GM10248 (cell line): ENCODE results near the gene CDC37.
A peak's percentile ranks its signal among the peaks of the same experiment; 100 is the strongest.

Source experiments
- CTCF ChIA-PET: fragments of 300-600 bp; sonication (Branson Sonifier 250); formaldehyde crosslinking; extraction: SDS; loops from one replicate; lab custom pipeline; 2021; ENCODE audit warnings: antibody characterized with exemption; lab: Yijun Ruan, JAX
- POLR2A ChIA-PET: fragments of 350-650 bp; sonication (Branson Sonifier 250); formaldehyde crosslinking; extraction: SDS; loops from one replicate; lab custom pipeline; 2020; ENCODE audit warnings: antibody characterized with exemption; lab: Yijun Ruan, JAX
- DNase-seq: peaks from one replicate; pipeline ENCODE4 v3.0.0; 2012; ENCODE audit errors: extremely low spot score
- CTCF ChIP-seq: IDR thresholded peaks from 2 replicates; pipeline ENCODE4 v1.5.1; 2012; ENCODE audit warnings: mild to moderate bottlenecking, low read depth; ENCODE audit errors: extremely low read depth, missing control alignments, control extremely low read depth

The CDC37 gene

GRCh38 chr19:10420444-10421239 is 17.3 kb upstream of the CDC37 start, which contains the start of gene PDE4A:
TSS of gene PDE4A (plus strand) at chr19:10420538. CDS start at chr19:10420765, 227 bp downstream.
- TF ChIP-seq CTCF, result peak; percentile 73
- ChIA-PET POLR2A (interaction anchor here (1.1 kb wide), 1 partner anchor 8 kb away, joined by 3 read pairs; no protein-coding TSS in a partner anchor), CTCF (interaction anchor here (0.7 to 29.5 kb wide), 7 partner anchors 9 to 452 kb away, joined by 3 to 979 read pairs (median 5); partner anchors contain the start of genes CDC37 and ICAM1)

GRCh38 chr19:10419646-10420443 is 16.5 kb upstream of the CDC37 start:
- POLR2A ChIA-PET, result no interaction called here
- CTCF ChIA-PET, result interaction anchor here (1.6 to 29.5 kb wide), 5 partner anchors 4 to 37 kb away, joined by 4 to 979 read pairs (median 9); partner anchors contain the start of genes CDC37 and PDE4A
- DNase-seq, result peak; percentile 57
- no peak for TF ChIP-seq CTCF

More at GRCh38 chr19:10420444-10421239, 17.3 kb upstream of the CDC37 start, which contains the start of gene PDE4A:
- DNase-seq, result peak; percentile 58

DNA sequence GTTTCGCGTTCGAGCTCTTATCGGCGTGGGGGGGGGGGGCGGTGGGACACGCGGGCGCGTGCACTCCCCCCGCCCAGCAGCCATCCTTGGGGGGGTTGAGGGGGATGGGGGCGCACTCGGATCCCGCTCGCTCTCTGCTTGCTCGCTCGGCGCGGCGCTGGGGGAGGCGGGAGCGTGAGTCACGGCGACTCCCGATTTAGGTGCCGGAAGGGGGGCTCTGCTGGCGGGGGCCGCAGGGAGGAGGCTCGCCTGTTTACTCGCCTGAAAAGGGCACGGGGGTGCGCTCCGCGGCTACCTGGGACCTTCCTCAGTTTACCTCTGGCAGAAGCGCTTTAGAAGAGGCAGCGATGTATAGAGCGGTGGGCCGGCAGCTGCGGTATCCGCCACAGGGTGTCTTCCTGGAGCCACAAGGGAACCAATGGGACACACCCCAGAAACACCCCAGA is 15.9 kb upstream of the CDC37 start:
- TF ChIP-seq CTCF, result no peak
- CTCF ChIA-PET, result interaction anchor here (1.8 to 29.5 kb wide), 4 partner anchors 5 to 140 kb away, joined by 4 to 979 read pairs (median 492); partner anchors contain the start of genes CDC37 and PDE4A
- POLR2A ChIA-PET, result interaction anchor here (0.6 to 1.4 kb wide), 2 partner anchors 9 to 313 kb away, joined by 3 to 13 read pairs; no protein-coding TSS in a partner anchor
- DNase-seq, result no peak

DNA sequence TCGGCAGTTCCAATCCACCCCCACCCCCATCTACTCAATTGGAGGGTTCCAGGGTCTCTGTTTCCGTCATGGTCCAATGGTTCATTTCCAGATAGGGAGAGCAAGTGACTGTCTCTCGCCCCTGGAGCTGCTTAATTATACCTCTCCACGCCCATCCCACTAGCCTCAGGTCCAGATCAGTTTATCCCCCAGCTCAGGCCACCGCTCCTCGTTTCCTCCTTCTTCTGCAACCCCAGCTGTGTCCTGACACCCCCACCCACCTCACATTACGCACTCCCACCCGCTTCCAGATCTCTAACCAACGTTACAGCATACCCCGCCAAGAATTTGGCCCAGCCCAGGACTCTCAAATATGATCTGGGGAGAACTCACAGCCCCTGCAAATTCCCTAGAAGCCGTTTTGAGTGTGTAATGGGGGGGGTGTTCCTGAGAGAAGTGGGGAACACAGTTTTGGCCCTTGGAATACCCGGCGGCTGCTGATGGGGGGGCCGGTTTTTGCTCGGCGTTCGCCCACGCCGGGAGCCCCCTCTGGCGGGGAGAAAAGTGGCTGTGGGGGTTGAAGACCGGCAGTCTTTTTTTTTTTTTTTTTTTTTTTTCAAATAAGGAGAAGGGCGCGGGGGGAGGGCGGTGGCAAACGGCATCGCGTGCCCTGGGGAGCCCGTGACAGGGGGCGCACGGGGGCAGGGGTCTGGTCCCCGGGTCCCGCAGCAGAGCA is 15.3 kb upstream of the CDC37 start:
- no peak for DNase-seq
- peak; percentile 13 for TF ChIP-seq CTCF
- POLR2A ChIA-PET, result interaction anchor here (0.6 to 1.4 kb wide), 4 partner anchors 9 to 313 kb away, joined by 3 to 13 read pairs (median 3); partner anchors contain the start of gene CDC37
- CTCF ChIA-PET, result interaction anchor here (0.7 to 29.5 kb wide), 14 partner anchors 5 to 235 kb away, joined by 3 to 979 read pairs (median 4); partner anchors contain the start of genes CDC37, ICAM5, PDE4A and TYK2

DNA sequence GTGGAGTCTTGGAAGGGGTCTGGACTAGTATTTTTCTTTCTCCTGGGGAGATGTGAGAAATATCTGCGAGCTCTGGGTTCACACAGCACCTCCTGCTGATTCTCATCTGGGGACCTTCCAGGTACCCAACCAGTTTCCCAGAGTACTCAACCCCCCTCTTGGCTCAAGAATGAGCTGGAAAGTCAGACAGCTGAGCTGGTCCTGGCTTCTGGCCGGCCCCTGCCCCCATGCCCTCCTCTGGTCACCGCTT is 14.8 kb upstream of the CDC37 start:
- no peak for TF ChIP-seq CTCF
- DNase-seq, result no peak
- ChIA-PET CTCF (interaction anchor here (0.7 to 29.5 kb wide), 16 partner anchors 6 to 448 kb away, joined by 3 to 979 read pairs (median 4); partner anchors contain the start of genes CDC37, ICAM5, PDE4A and TYK2), POLR2A (interaction anchor here (0.6 to 1.4 kb wide), 4 partner anchors 10 to 147 kb away, joined by 3 to 13 read pairs (median 3); partner anchors contain the start of genes CDC37 and ICAM1)
